ENCODE results near the gene CINP.
"Not testable (repeated sequence)": the region's sequence is repeated elsewhere in the genome, so short reads cannot be mapped to it uniquely, and the experiment has no call there.

The CINP gene

GRCh38 chr14:102319351-102320032 is 43.2 kb downstream of the CINP start, which contains the start of gene ZNF839:
TSS of gene ZNF839 (plus strand) at chr14:102319746. CDS start at chr14:102319766, 20 bp downstream.
- DNase-seq = peak; percentile 93 to 95

- DNase-seq = no peak
Observed at GRCh38 chr14:102318781-102319276, 43.9 kb downstream of the CINP start.

- no peak for DNase-seq
Observed at GRCh38 chr14:102317564-102318248, 45.0 kb downstream of the CINP start.

- DNase-seq = peak; percentile 91 to 95
Observed at GRCh38 chr14:102316743-102317563, 45.7 kb downstream of the CINP start.

GRCh38 chr14:102316338-102316742 is 46.4 kb downstream of the CINP start:
- DNase-seq = peak in 1 of 2 donors; percentile 32

- DNase-seq = no peak
Observed at GRCh38 chr14:102315121-102315520, 47.6 kb downstream of the CINP start.

- peak; percentile 73 to 82 for DNase-seq
Observed at GRCh38 chr14:102314242-102315011, 48.3 kb downstream of the CINP start.

GRCh38 chr14:102304611-102305506 is 57.8 kb downstream of the CINP start, which contains the start of gene MOK:
TSS of gene MOK (minus strand) at chr14:102305164. CDS start at chr14:102304968, 196 bp downstream.
- peak; percentile 92 to 96 for DNase-seq

- DNase-seq = no peak
Observed at GRCh38 chr14:102303664-102304063, 59.0 kb downstream of the CINP start.

GRCh38 chr14:102298303-102299070 is 64.2 kb downstream of the CINP start:
- not testable (repeated sequence) for DNase-seq
